Fibroblast of the conjunctiva (primary cell): ENCODE data around the gene ANKRD9.

Experiments used
- DNase-seq: peaks from one replicate; pipeline ENCODE4 v3.0.0-alpha.2; 2010; ENCODE audit warnings: low read depth

ANKRD9 gene

GRCh38 chr14:102497998-102498677 is 11.4 kb downstream of the ANKRD9 start:
- DNase-seq = no peak

DNA sequence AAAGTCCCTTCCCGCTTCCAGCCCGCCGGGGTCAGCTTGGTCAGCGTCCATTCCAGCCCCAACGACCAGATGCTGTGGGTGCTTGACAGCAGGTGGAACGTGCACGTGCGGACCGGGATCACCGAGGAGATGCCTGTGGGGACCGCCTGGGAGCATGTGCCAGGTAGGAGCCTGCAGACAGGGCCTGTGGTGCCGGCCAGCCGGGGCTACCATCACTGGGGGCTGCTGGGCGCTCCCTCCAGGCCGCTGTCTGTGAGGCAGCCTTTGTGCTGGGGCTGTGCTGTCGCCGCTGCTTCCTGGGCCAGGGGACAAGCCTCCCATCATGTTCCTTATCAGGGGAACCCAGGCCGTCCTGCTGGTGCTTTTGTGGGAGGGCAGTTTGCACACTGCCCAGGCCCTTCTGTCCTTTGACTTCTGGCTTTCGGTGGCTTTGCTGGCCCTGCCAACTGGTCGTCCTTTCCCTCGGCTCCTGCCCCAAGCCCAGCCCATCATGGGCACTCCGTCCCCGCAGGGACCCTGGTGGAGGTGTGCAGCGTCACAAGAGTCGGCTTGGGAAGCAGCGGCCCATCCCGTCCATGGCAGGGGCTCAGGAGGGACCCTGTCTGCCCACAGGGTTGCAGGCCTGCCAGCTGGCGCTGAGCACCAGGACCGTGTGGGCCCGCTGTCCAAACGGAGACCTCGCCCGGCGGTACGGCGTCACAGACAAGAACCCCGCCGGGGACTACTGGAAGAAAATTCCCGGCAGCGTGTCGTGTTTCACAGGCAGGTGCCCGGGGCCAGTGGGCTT is 12.4 kb downstream of the ANKRD9 start:
- DNase-seq = no peak

- no peak for DNase-seq
Observed at GRCh38 chr14:102496331-102496691, 13.3 kb downstream of the ANKRD9 start.

- no peak for DNase-seq
Observed at GRCh38 chr14:102495491-102496330, 13.9 kb downstream of the ANKRD9 start.

GRCh38 chr14:102493585-102493984 is 16.0 kb downstream of the ANKRD9 start:
- no peak for DNase-seq

DNA sequence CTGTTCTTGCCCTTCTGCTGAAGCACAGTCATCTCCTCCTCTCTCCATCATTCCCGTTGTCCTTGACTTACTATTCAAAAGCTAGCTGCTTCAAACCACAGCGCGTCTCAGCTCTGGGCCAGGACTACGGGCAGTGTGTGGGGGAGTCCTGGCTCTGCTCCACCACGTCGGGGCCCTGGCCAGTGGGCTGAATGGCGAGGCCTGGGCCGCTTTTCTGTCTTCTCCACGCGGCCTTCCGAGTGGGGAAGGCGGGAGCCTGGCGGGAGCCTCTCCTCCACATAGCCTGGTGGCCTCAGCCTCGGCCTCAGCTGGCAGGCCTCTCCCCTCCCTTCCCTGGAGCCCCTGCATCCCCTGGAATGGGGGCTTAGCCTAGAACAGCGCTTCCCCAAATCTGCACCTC is 16.5 kb downstream of the ANKRD9 start:
- DNase-seq = no peak

GRCh38 chr14:102492531-102492910 is 17.1 kb downstream of the ANKRD9 start:
- no peak for DNase-seq

- no peak for DNase-seq
Observed at GRCh38 chr14:102491786-102492530, 17.6 kb downstream of the ANKRD9 start.

DNA sequence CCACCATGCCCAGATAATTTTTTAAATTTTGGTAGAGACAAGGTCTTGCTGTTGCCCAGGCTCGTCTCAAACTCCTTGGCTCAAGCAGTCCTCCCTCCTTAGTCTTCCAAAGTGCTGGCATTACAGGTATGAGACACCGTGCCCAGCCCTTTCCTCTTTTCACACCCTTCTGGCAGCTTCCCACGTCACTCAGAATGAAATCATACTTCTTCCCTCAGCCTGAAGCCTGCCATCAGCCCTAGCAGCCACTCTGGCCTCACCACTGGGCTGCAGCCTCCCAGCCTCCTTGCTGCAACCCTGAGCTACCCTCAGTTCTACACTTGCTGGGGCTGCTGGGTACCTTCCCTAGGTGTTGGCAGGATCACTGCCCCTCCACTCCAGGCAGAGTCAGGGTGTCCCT is 18.2 kb downstream of the ANKRD9 start:
- DNase-seq = no peak

DNA sequence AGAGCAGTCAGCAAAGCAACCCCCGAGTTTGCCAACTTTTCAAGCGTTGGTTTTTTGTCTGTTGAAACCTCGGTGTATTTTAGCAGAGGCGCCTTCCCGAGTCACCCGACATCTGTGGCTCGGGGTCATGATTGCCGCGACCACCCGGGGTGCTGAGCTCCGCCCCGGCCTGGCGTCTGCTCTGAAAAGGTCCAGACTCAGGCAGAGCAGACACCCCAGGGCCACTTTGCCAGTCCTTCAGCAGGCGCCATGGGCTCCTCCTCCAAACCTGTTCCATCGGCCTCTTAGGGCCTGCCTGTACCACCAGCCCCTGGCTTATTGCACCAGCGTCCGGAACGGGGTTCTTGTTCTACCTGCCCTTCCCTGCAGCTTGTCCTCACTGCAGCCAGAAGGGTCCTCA is 19.1 kb downstream of the ANKRD9 start:
- no peak for DNase-seq

DNA sequence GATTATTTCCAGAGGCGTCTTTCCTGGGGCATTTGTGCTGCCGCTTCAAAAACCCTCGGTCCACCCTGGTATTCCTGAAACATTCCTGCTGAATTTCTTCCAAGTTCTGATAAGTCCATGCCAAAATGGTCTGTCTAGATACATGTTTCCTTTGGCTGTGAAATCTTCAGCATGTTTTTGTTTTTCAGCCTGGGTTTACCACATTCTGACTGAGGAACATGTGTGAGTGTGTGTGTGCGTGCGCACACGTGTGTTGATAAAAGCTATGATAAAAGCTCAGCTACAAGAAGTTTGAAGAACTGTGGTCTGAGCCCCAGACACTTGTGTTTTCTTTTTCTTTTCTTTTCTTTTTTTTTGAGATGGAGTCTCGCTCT is 22.4 kb downstream of the ANKRD9 start:
- no peak for DNase-seq

GRCh38 chr14:102486513-102487203 is 22.9 kb downstream of the ANKRD9 start:
- DNase-seq = no peak

GRCh38 chr14:102485693-102486512 is 23.7 kb downstream of the ANKRD9 start:
- no peak for DNase-seq

- no peak for DNase-seq
Observed at GRCh38 chr14:102484316-102484715, 25.3 kb downstream of the ANKRD9 start.

GRCh38 chr14:102481791-102482238 is 27.8 kb downstream of the ANKRD9 start:
- DNase-seq = no peak

DNA sequence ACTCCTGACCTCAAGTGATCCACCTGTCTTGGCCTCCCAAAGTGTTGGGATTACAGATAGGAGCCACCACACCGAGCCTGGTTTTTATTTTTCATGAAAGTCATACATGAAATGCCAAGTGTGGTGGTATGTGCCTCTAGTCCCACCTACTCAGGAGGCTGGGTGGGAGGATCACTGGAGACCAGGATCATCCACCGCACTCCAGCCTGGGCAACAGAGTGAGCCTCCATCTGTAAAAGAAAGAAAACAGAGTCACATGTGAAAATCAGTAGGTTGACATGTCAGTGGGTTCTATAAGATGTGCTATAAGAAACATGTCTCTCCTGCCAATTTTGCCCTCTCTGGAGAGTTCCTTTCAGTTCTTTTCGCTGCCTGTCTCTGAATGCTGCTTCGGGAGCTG is 28.2 kb downstream of the ANKRD9 start:
- no peak for DNase-seq

- DNase-seq = no peak
Observed at GRCh38 chr14:102479777-102480176, 29.8 kb downstream of the ANKRD9 start.

GRCh38 chr14:102479107-102479506 is 30.5 kb downstream of the ANKRD9 start:
- DNase-seq = no peak

DNA sequence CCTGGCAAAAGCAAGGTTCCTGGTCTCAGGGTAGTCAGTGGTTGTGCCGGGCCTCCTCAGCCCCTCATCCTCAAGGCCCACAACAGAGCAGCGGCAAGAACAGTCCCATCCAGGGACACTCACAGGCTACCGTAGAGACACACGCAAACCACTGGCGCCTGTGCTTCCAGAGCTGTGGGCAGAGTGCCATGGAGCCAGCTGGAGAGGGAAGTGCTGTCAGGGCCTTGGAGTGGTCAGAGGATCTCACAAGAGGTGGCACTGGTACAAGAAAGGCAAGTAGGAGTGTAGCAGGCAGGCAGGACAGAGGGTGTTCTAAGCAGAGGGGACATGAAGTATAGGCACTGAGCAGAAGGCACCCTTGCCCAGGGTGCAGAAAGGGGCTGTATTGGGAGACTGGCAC is 34.6 kb downstream of the ANKRD9 start:
- no peak for DNase-seq

DNA sequence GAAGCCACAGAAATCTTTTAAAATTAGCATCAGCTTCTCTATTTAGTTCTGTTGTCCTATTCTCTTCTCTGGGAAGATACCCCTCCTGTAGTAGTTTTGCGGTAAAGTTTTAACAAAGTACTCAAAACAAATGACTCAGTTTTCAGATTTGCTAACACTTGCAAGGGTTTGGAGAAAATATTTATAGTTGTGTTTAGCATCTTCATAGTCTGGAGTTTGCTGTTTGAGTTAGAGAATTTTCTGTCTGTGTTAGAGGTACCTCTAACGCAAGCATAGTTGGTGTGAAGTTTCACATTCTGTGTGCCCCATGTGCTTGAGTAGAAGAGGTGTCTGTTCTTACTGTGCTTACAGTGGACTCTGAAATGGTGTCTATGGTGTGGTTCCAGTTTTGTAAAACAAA is 36.0 kb downstream of the ANKRD9 start:
- DNase-seq = no peak

GRCh38 chr14:102472791-102473150 is 36.8 kb downstream of the ANKRD9 start:
- no peak for DNase-seq
